ENCODE measurements around the gene TRPV4.

TRPV4 gene

DNA sequence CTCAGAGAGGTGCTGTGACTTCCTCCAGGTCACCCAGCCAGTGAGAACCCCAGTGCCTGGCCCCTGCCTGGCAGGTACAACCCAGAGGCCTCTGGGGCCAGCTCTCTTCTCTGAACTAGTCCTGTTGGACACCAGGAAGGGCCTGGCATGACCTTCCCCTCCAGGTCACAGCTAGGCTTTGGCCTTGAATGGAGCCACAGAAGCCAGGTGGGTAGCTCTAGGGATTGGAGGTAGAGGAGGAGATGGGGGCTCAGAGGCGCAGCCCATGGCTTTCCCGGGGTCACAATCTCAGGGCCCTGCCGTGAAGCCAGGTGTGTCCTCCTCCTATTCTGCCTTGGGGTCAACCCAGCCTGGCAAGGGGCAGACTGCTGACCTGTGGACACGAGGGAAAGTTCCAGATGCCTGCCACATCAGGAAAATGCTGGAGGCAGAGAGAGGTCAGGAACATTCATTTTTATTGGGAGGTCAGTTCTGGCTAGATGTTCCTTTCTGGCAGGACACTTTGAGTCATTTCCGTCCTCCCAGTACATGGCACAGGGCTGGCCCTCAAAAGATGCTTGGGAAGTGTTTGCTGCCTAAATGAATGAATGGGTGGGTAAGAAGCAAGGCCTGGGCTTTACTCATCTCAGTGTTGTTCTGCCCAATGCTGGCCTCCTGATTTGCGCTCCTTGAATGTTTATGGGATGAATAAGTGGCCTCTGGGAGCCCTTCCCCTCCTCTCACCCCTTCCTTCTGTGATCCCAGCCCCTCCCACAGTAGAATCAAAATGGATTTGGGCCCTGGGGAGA, 94.1 kb downstream of the TRPV4 start:
- DNase-seq = no peak

DNA sequence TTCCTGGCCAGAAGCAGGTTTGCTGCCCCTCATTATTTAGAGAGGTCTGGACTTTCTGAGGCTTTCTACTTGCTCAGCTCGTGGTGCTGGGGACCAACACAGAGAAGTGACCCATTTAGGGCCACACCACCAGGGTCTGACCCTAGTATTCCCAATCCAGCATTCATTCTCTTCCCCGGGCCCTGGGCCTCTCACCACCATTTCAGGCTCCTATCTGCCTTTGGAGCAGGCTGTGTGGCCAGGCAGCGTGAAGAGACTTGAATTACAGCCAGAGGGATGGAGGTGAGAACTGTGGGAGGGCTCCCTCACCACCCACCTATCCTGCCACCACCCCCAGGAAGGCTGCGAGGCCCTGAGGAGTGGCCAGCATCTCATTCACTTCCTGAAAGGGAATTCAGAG, 95.0 kb downstream of the TRPV4 start:
- no peak for DNase-seq

DNA sequence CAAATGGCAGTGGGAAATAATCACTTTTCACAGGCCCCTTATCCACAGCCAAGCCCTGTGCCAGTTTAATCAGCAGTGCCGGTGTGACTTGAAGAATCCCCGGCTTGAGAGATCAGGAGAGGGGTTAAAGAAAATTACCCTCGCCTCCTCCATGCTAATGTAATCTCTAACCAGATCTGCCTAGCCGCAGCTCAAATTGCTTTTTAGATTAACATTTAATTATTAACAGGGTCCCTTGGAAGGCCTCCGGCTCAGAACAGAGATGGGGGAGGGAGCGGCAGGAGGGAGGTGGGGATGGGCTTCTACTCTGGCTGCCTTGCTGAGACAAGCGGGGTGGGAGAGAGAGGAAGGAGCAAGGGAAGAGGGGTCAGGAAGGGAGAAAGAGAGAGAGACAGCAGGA, 95.6 kb downstream of the TRPV4 start:
- no peak for DNase-seq

DNA sequence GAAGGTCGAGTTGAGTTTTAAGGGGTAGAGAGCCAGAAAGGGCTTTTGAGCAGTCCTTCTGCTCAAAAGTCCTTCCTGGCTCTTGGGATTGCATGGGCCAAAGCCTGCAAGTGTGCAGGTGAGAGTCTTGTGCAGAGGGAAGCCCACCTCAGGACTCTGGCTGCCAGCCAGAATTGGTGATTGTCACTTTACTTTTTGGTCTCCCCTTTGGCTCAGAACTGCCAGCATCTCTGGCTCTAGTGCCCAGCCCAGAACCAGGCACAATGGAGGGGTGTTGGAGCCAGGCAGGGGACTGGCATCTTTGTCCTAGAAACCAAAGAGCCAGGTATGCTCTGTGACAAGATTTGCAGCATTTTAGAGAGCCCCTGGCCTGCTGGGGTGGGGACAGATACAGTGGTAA, 96.1 kb downstream of the TRPV4 start:
- DNase-seq = no peak

DNA sequence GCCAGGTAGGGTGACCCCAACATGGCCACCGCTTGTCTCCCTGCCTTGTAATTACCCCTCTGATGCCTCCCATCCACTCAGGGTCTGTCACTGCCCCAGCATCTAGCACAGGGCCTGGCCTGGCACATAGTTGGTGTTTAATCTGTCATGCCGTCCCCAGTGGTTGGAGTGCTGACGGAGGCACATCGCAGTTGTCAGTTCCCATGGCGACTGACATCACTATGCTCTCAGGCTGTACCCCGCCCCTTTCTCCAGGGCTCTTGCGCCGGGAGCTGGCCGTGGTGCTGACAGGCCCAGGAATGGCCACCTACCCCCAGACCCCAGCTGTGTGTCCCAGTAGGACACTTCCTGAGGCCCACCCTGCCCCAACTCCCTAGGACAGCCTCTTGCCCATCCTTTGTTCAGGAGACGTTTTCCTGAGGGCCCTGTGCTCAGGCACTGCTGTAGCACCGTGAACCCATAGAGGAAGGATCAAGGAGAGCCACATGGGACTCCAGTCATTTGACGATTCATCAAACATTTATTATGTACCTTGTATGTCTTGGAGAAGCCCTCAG, 96.6 kb downstream of the TRPV4 start:
- DNase-seq = no peak

DNA sequence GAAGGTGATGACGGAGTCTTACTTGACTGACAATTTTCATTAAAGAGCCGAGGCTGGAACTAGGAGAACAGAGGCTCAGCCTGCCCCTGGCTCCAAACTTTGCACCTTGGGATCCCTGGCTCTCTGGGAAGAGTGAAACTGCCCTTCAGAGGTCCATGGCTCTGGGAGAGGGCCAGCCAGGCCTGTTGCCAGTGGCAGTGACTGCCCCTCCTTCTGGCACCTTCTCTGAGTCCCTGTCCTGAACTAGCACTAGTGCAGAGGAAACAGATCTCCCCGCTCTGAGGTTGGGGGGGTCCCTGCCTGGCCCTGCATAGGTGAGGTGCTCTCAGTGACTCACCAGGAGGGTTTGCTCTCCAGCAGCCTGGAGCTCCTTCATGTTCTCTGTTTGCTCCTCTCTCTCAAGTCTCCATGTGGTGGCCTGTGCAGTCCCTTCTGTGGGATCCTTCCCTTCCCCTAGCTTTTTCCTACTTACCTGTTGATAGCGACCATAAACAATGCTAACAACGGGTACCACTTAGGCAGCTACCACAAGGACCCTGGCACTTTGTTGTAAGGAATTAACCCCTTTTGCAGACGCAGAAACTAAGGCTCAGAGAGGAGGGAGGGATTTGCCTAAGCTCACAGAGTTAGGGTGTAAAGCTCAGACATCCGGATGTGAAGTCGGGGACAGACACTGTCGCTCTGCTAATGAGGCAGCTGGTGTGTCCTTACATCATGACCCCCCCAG, 97.2 kb downstream of the TRPV4 start:
- DNase-seq = no peak

DNA sequence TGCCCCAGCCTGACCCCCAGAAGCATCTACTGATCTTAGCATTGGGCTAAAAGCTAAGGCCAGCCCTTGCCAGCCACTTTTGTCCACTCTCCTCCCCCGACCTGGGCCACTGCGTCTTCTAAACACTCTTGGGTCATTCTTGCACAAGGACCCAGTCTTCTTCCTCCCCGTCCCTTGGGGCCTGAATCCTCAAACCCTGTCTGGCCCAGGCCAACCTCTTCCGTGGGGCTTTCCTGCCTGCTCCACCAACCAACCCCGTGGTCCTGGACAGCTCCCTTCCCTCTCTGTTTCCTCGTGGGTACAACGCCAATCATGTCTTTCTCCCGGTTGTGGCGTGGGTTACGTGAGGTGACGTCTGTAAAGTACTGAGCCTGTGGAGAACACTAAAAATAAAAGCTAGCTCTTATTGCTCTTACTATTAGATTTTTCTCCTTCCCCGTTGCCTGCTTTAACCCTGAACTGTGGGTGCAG, 98.1 kb downstream of the TRPV4 start:
- no peak for DNase-seq

DNA sequence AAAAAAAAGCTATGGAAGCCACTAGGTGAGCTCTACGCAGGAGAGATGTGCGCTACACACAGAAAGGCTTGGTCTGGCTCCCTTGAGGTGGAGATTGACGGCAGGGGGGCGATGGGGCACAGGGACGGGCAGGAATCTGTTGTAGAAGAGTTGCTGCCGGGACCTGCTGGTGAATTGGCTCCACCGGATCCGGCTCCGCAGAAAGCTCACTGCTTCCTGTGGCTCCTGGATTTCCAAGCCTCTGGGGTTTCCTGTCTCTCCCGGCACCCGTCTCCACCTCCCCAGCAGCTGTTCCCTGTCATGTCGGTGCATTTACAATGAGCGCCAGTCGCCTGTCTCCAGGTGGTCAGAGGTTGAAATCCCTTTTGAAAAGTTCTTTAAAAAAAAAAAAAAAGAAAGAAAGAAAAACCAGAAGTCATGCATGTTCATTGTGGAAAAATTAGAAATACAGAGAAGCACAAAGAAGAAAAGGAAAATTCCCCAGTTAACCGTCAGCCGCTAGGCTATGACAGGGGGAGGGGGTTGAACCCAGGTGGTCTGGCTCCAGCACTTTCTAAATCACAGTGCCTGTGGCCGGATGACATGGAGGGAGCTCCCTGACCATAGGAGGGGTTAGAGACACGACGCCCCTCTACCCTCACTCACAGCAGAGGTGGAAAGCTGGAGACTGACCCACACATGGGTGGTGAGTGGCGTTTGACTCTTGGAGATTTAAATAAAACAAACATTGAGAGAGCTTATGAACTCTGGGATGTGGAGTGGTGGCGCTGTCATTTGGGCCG, 98.8 kb downstream of the TRPV4 start:
- DNase-seq = no peak
